HepG2 (cell line): ENCODE measurements around the gene ANO10. TPM values are rescaled to one million over a fixed set of nuclear protein-coding genes. Genes with fewer than 3 reads are reported as not detected.

Experiments used
- ATAC-seq: fragments of 200-7000 bp; cut with Tn5 transposase; 3 replicates; pipeline ENCODE4 v1.9.1; 2020; ENCODE audit warnings: mild to moderate bottlenecking, moderate library complexity
- BruUV-seq: library from RNA; stranded (reverse); fragments of 400-500 nt; replicated peaks from 2 replicates; lab custom pipeline; 2021; lab: Mats Ljungman, UMichigan
- CTCF ChIA-PET: fragments of 300-600 bp; formaldehyde crosslinking; extraction: SDS; loops from one replicate; lab custom pipeline; 2021; ENCODE audit warnings: low total read pairs, inconsistent platforms, low intra/inter-chr PET ratio; lab: Yijun Ruan, JAX
- POLR2A ChIA-PET: fragments of 350-600 bp; sonication (Branson Sonifier 250); formaldehyde crosslinking; loops from one replicate; lab custom pipeline; 2020; ENCODE audit warnings: antibody characterized with exemption, inconsistent platforms; lab: Yijun Ruan, JAX
- DNase-seq: peaks from one replicate; pipeline ENCODE4 v3.0.0-alpha.2; 2015; ENCODE audit warnings: low spot score
- FAIRE-seq: peaks from 3 replicates; lab custom pipeline; 2011; peaks lifted over from hg19 to GRCh38; lab: Jason Lieb, UNC
- H2AFZ ChIP-seq: one replicate; pipeline ENCODE4 v1.6.1; 2011; ENCODE audit warnings: low read length, inconsistent platforms
- H3K27ac ChIP-seq: fragments of 300-600 bp; 3 replicates; pipeline ENCODE4 v1.8.0; 2011; ENCODE audit warnings: mixed run types, mild to moderate bottlenecking, mixed read lengths, low read length, inconsistent platforms; ENCODE audit not compliant: insufficient read depth; ENCODE audit errors: extremely low read length
- H3K27me3 ChIP-seq, 2 experiments: fragments of 200-600 bp in 1 of 2; 2 replicates in 1 of 2; 3 replicates in 1 of 2; pipeline versions ENCODE4 v1.6.0 to v1.8.0; 2011; ENCODE audit warnings: low read length in 2 of 2, mild to moderate bottlenecking in 2 of 2, moderate library complexity in 2 of 2, inconsistent platforms in 1 of 2; ENCODE audit not compliant: insufficient read depth in 2 of 2, control insufficient read depth in 1 of 2
- H3K36me3 ChIP-seq, 2 experiments: fragments of 200-600 bp in 1 of 2; replicated peaks in 1 of 2; 2 replicates in 1 of 2; 3 replicates in 1 of 2; pipeline versions ENCODE4 v1.5.1 to v1.8.0; 2011; ENCODE audit warnings: low read length in 2 of 2, inconsistent platforms in 1 of 2; ENCODE audit not compliant: insufficient read depth in 2 of 2, control insufficient read depth in 1 of 2
- H3K4me1 ChIP-seq: 2 replicates; pipeline ENCODE4 v1.5.1; 2012; ENCODE audit warnings: low read length, inconsistent platforms; ENCODE audit not compliant: insufficient read depth
- H3K4me2 ChIP-seq: 2 replicates; pipeline ENCODE4 v1.6.0; 2011; ENCODE audit warnings: low read depth, low read length, inconsistent platforms
- H3K4me3 ChIP-seq, 3 experiments: fragments of 200-600 bp in 1 of 3; sonication (generic), shearing (Covaris generic) in 1 of 3; replicated peaks in 1 of 3; 2 replicates each; pipeline ENCODE4 v1.5.1; 2011 to 2016; ENCODE audit warnings: low read length in 3 of 3, inconsistent platforms in 2 of 3, low read depth in 2 of 3, mild to moderate bottlenecking in 2 of 3, control low read depth in 1 of 3, mixed read lengths in 1 of 3; ENCODE audit not compliant: insufficient read depth in 1 of 3
- H3K79me2 ChIP-seq: one replicate; pipeline ENCODE4 v1.6.1; 2011; ENCODE audit warnings: low read length, inconsistent platforms; ENCODE audit not compliant: insufficient read depth
- H3K9ac ChIP-seq: 2 replicates; pipeline ENCODE4 v1.6.0; 2011; ENCODE audit warnings: mild to moderate bottlenecking, low read depth, low read length, inconsistent platforms; ENCODE audit not compliant: insufficient read depth
- H3K9me3 ChIP-seq: 2 replicates; pipeline ENCODE4 v1.5.1; 2012; ENCODE audit warnings: mild to moderate bottlenecking, low read length
- H4K20me1 ChIP-seq: 2 replicates; pipeline ENCODE4 v1.6.0; 2011; ENCODE audit warnings: inconsistent platforms, mild to moderate bottlenecking, low read length, moderate library complexity; ENCODE audit not compliant: insufficient read depth
- CBFB ChIP-seq: sonication (generic); formaldehyde crosslinking; IDR thresholded peaks from 2 replicates; pipeline ENCODE4 v1.4.0; 2020; ENCODE audit warnings: missing genetic modification reagents
- CBX2 ChIP-seq, 2 experiments: fragments of 200-600 bp in 1 of 2; sonication (generic); formaldehyde crosslinking in 1 of 2; IDR thresholded peaks; 2 replicates each; pipeline versions ENCODE4 v1.7.0 to v1.8.1; 2018 to 2022; ENCODE audit warnings: low read depth in 2 of 2, low read length in 1 of 2, mild to moderate bottlenecking in 1 of 2, missing genetic modification reagents in 1 of 2
- HHEX ChIP-seq: IDR thresholded peaks from 2 replicates; pipeline ENCODE4 v1.6.1; 2016; ENCODE audit warnings: control low read depth
- MIER2 ChIP-seq: IDR thresholded peaks from 2 replicates; pipeline ENCODE4 v1.6.1; 2016; ENCODE audit warnings: missing biosample characterization, missing genetic modification reagents
- MXD3 ChIP-seq: IDR thresholded peaks from 2 replicates; pipeline ENCODE4 v1.6.1; 2016; ENCODE audit warnings: mild to moderate bottlenecking, missing biosample characterization, missing genetic modification reagents
- PATZ1 ChIP-seq: sonication (generic); formaldehyde crosslinking; IDR thresholded peaks from 2 replicates; pipeline ENCODE4 v1.4.0; 2020; ENCODE audit warnings: missing genetic modification reagents
- RARG ChIP-seq: sonication (generic); formaldehyde crosslinking; IDR thresholded peaks from 2 replicates; pipeline ENCODE4 v1.4.0; 2020; ENCODE audit warnings: low read depth, mild to moderate bottlenecking, missing genetic modification reagents
- RBAK ChIP-seq: sonication (generic); formaldehyde crosslinking; IDR thresholded peaks from 2 replicates; pipeline ENCODE4 v1.5.1; 2020; ENCODE audit warnings: mild to moderate bottlenecking, missing genetic modification reagents
- SIX1 ChIP-seq: sonication (generic); formaldehyde crosslinking; IDR thresholded peaks from 2 replicates; pipeline ENCODE4 v1.4.0; 2020; ENCODE audit warnings: missing genetic modification reagents, borderline replicate concordance
- TIGD3 ChIP-seq: sonication (generic); formaldehyde crosslinking; IDR thresholded peaks from 2 replicates; pipeline ENCODE4 v1.5.1; 2020; ENCODE audit warnings: mild to moderate bottlenecking, missing genetic modification reagents, borderline replicate concordance
- TRIM22 ChIP-seq: fragments of 450-650 bp; IDR thresholded peaks from 2 replicates; pipeline ENCODE4 v1.6.1; 2017
- ZNF138 ChIP-seq: sonication (generic); formaldehyde crosslinking; IDR thresholded peaks from 2 replicates; pipeline ENCODE4 v1.5.0; 2020; ENCODE audit warnings: mild to moderate bottlenecking, low read depth, missing genetic modification reagents
- ZNF576 ChIP-seq: sonication (generic); formaldehyde crosslinking; IDR thresholded peaks from 2 replicates; pipeline ENCODE4 v1.4.0; 2020; ENCODE audit warnings: mild to moderate bottlenecking, missing genetic modification reagents
- ZSCAN9 ChIP-seq: IDR thresholded peaks from 2 replicates; pipeline ENCODE4 v1.6.1; 2016; ENCODE audit warnings: borderline replicate concordance
- ZXDC ChIP-seq: sonication (generic); formaldehyde crosslinking; IDR thresholded peaks from 2 replicates; pipeline ENCODE4 v1.5.0; 2020; ENCODE audit warnings: mild to moderate bottlenecking, missing genetic modification reagents
- WGBS: methylation state at CpG from one replicate; pipeline ENCODE4 v1.1.6; 2017; ENCODE audit warnings: low lambda C conversion rate; 5-methylcytosine and 5-hydroxymethylcytosine counted together
- in situ Hi-C: cut with HindIII; loops from 2 replicates; pipeline ENCODE4 v1.10.0; 2017; ENCODE audit warnings: low pct_unique_long_range_greater_than_20kb; ENCODE audit not compliant: extremely low pct_ligation_motif_present
- intact Hi-C: fragments of 100-400 bp; cut with micrococcal nuclease; formaldehyde crosslinking; loops from one replicate; pipeline ENCODE4 v1.10.0; 2022; ENCODE audit not compliant: unreplicated experiment
- polyA plus RNA-seq, 8 experiments: library from polyadenylated mRNA; depleted of rRNA in 3 of 8; stranded (reverse) in 7 of 8; unstranded in 1 of 8; fragments of >200 nt; fragmentation: Illumina TruSeq in 4 of 8; extraction: Trizol in 4 of 8; gene quantifications; 2 replicates each; pipeline versions ENCODE4 v1.2.1 to v1.2.3, GENCODE V29; 2011 to 2016; ENCODE audit warnings: low read depth in 4 of 8, missing spikeins in 1 of 8, mixed read lengths in 1 of 8; ENCODE audit not compliant: insufficient read depth in 1 of 8
- total RNA-seq, 5 experiments: library from RNA; depleted of rRNA; stranded (reverse); fragments of >200 nt; fragmentation: Illumina TruSeq; extraction: Trizol; gene quantifications; 2 replicates each; pipeline ENCODE4 v1.2.3, GENCODE V29; 2016; ENCODE audit warnings: low read depth in 1 of 5

The ANO10 gene
- total and polyA plus RNA-seq, 2 of the 13 experiments (the other 11 are each of a cell fraction or from before 2014, with no cell fraction given) = 10.4 to 13.1 TPM

- H3K9me3 ChIP-seq = no peaks in the 10 kb centered on the region
- H3K27ac ChIP-seq = no peak overlapping the region
- ChIA-PET POLR2A (no interaction called here), CTCF (no interaction called here)
- no peak overlapping the region for H3K4me3 ChIP-seq
- H3K4me1 ChIP-seq = no peaks in the 10 kb centered on the region; the same call in 1 of the 2 replicates
- 81% methylated on average over 11 of the region's 11 CpGs for WGBS
- H3K9ac ChIP-seq = no peak overlapping the region
- H2AFZ ChIP-seq = no peak overlapping the region
- no TSS peak for BruUV-seq
- intact Hi-C loops = no loop called here
- no peak for DNase-seq
- H3K27me3 ChIP-seq = no peaks in the 10 kb centered on the region
- H4K20me1 ChIP-seq = no peaks in the 10 kb centered on the region
- H3K79me2 ChIP-seq = no peaks in the 10 kb centered on the region
- in situ Hi-C loops = no loop called here
- H3K4me2 ChIP-seq = no peak overlapping the region
- FAIRE-seq = no peak
- no peak for ATAC-seq
- no peaks in the 10 kb centered on the region for H3K36me3 ChIP-seq
- TF ChIP-seq ZNF576 (CRISPR knock-in tag) (no peak), ZNF138 (CRISPR knock-in tag) (no peak), TRIM22 (no peak), CBX2 (IDR thresholded peaks at IDR 0.05; ENCODE audit: low read depth, low read length) (no peak), CBX2 (CRISPR knock-in tag; IDR thresholded peaks at IDR 0.05; ENCODE audit: low read depth) (no peak), PATZ1 (no peak), ZSCAN9 (CRISPR knock-in tag) (no peak), RBAK (CRISPR knock-in tag) (no peak), SIX1 (CRISPR knock-in tag) (no peak), HHEX (CRISPR knock-in tag) (no peak), MIER2 (CRISPR knock-in tag) (no peak), ZXDC (CRISPR knock-in tag) (no peak), RARG (CRISPR knock-in tag) (no peak), MXD3 (no peak), TIGD3 (CRISPR knock-in tag) (no peak), CBFB (CRISPR knock-in tag) (no peak)
Observed at GRCh38 chr3:43372809-43373559, 248.8 kb downstream of the ANO10 start.
